SW 1271 (cell line): ENCODE results near the gene LCN6.
"Not testable (repeated sequence)": the region's sequence is repeated elsewhere in the genome, so short reads cannot be mapped to it uniquely, and the experiment has no call there.

Source experiments
- DNase-seq, 2 experiments: peaks; one replicate each; lab custom pipeline; 2025; lab: John Stamatoyannopoulos, UW

Gene LCN6

DNA sequence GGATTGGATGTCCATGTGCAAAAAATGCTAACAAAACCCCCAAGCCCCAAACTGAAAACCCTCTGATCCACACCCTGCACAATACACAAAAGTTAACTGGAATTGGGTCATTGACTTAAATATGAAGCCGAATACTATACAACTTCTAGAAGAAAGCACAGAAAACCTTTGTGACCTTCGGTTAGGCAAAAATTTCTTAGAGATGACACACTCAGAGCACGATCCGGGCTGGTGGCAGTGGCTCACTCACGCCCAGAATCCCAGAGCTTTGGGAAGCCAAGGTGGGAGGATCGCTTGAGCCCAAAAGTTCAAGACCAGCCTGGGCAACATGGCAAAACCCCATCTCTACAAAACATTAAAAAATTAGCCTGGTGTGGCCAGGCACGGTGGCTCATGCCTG is 37.8 kb downstream of the LCN6 start:
- DNase-seq: no peak

DNA sequence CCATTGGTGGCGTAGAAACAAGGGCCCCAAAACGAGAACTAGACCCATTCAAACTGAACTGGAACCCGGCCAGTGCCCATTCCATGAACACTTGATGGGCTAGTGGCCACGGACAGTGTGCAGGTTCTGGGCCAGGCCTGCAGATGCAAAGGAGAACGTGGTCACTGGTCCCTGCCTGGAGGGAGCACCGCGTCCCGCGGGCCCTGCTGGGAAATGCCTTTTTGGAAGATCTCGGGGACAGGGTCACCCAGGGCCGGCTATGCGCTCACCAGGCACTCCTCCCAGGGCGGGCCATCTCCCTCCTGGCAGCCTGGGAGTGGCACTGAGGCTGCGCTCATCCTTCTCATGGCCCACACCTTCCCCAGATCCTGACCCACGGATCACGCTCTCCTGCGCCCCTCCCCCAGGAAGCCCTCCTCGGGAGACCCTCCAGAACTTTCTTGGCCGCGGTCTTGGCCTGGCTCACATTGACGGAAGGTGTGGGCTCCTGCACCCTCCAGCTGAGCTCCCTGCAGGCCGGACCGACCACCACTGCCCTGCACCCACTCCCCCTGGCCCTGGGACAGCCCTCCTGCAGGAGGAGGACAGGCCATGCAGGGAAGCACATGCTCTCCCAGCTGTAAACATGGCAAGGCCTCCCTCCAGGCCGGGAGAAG is 38.7 kb downstream of the LCN6 start:
- DNase-seq: no peak

DNA sequence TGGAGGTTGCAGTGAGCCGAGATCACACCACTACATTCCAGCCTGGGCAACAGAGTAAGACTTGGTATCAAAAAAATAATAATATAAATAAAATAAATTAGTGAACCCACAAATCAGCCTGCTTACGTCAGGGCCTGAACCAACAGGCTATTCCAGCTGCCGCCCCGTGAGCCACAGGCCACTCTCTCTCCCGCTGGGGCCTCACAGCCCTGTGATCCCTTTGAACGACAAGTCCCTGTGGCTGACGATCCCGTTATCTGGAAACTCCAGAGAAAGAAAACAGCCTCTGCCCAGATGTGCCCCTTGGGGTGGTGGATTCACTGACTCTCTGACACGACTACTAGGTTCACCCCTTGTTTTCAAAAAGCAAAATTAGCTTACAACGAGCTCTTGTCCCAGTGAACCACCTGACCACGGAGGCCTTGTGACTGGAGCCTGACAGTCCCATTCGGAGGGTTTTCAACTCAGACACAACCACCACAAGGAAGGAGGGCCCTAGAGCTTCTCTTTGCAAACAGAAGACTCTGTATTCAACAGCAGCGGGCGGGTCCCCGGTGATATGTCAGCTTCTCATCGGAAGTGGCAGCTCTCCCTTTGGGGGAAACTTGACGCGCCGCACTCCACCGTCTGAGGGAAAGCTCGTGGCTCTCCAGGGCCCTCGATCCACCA is 40.3 kb downstream of the LCN6 start:
- no peak for DNase-seq

DNA sequence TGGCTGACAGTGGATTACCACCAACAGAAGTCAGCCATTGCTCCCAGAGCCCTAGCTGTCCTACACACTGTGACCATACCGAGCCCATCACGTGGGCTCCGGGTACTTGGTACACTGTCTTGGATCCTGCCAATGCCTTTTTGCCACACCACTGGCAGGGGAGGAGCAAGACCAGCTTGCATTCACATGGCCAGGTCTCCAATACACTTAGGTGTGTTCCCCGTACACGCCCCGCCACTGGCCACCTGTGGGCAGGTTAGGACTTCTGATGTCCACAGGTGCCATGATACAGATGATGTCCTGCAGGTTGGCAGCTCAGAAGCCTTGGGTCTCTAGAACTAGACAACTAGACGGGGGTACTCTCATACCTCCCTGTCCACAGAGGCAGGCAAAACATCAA is 41.3 kb downstream of the LCN6 start:
- no peak for DNase-seq

DNA sequence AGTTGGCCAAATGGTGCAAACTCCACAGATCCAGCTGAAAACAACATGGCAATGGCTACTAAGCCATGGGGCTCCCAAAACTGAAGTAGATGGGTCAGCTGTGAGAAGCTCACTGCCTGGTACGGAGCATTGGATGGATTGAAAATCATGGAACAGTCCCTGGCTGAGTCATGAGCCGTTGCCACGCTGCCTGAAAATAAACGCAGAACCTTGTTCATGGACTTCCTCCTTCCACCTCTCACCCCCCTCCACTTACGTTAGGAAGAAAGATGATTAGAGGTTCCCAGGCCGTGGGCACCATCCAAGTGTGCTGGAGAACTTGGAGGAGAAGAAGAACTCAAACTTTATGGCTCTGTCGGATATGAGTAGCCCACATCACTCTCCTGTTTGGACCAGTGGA is 42.8 kb downstream of the LCN6 start:
- no peak for DNase-seq

DNA sequence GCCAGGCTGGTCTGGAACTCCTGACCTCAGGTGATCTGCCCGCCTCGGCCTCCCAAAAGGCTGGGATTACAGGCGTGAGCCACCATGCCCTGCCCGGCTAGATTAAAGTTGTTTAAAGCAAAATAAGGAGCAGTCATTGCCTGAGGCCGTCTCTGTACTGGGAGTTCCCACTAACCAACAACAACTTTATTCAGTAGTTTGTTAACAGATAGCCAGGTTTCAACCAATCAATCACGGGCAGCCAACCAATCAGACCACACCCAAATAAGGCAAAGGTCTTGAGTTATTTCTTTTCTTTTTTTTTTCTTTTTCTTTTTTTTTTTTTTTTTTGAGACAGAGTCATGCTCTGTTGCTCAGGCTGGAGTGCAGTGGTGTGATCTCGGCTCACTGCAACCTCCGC is 43.6 kb downstream of the LCN6 start:
- DNase-seq: not testable (repeated sequence)

DNA sequence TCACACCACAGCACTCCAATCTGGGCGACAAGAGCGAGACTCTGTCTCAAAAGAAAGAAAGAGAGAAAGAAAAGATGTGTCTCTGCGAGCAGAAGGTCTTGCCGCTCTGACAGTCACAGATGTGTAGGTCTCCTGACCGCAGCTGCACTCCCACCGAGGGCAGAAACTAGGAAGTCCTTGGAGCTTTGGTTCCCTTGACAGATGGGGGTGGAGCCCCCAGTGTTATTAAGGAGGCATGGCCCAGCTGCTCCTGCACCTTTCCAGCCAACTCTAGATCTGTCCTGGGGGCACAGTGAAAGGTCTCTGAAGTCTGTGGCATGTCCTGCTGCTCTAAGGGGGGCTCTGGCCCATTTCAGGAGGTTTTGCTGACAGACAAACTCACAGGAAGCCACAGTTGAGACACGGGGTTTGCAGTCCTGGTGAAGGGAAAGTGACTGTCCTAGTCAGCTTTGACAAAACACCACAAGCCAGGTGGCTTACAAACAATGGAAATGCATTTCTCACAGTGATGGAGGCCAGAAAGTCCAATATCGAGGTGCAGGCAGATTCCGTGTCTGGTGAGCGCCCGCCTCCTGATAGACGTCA is 45.0 kb downstream of the LCN6 start:
- DNase-seq: no peak

DNA sequence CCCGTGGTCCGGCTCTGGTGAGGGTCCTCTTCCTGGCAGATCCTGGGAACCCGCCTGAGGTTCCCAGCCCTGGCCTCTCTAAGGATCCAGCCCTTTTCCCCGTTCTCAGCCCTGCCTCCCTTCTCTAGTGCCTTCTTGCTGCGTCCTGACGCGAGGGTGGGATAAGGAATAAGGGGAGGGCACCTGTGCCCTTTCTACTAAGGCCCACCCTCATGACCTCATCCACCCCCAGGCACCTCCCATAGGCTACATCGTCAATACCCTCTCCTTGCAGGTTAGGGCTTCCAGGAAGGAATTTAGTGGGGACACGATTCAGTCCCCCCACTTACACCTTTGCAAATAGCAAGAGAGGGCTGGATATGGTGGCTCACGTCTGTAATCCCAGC is 46.7 kb downstream of the LCN6 start:
- no peak for DNase-seq

DNA sequence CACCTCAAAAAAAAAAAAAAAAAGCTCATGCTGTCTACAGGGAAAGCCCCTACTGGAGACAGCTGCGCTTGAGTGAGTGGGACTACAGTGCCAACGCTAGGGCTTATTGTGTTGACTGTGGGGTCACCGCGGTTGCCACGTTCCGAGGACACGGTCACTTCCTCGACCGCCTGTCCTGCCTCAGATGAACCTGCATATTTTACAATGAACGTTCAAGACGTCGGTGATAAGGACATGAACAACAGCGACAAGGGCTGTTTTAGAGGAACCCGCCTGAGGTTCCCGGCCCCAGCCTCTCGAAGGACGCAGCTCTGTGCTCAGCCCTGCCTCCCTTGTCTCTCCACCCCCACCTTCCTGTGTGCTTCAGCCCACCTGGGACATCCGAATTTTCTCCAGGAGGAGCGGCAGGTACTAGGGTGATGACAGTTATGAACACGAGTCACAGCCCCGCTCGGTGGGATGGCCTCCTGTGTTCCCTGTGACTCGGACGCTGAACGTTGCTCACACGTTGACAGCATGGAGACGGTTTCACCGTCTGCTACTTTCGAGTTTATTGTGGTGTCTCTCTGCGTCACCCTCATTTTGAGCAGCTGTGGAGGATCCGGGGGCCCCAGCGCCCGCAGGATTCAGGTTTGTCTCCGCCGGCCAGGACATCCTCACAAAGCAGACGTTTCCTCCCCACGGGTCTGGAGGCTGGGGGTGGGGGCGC is 47.2 kb downstream of the LCN6 start:
- no peak for DNase-seq

DNA sequence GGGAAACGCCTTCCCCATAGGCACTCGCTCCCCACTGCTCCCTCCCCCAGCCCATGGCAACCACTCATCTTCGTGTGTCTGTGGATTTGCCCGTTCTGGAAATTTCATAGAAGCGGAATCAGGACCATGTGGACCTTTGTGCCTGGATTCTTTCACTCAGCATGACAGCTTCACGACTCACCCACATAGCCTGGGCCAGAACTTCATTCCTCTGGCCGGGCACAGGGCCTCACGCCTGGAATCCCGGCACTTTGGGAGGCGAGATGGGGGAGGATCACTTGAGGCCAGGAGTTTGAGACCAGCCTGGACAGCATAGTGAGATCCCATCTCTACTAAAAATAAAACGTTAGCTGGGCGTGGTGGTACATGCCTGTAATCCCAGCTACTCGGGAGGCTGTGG is 48.0 kb downstream of the LCN6 start:
- DNase-seq: no peak

DNA sequence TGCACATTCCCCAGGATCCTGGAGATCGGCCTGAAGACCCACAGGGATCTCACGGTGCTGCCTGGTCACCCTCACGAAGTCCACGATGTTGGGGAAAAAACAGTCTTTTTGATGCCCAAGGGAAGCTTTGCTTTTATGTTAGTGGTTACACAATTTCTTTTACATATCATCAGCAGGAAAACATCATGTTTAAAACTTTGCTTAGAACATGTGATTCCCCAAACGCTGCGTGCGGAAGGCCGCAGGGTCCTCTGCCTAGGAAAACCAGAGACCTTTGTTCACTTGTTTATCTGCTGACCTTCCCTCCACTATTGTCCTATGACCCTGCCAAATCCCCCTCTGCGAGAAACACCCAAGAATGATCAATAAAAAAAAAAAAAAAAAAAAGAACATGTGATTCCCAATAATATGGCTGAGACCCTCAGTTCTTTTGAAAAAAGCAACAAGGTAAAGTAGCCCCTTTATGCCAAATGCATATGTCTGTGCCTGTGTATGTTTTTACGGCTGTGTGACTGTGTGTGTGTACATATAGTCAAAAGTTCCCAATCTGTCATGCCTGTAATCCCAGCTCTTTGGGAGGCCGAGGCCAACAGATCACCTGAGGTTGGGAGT is 49.6 kb downstream of the LCN6 start:
- no peak for DNase-seq

DNA sequence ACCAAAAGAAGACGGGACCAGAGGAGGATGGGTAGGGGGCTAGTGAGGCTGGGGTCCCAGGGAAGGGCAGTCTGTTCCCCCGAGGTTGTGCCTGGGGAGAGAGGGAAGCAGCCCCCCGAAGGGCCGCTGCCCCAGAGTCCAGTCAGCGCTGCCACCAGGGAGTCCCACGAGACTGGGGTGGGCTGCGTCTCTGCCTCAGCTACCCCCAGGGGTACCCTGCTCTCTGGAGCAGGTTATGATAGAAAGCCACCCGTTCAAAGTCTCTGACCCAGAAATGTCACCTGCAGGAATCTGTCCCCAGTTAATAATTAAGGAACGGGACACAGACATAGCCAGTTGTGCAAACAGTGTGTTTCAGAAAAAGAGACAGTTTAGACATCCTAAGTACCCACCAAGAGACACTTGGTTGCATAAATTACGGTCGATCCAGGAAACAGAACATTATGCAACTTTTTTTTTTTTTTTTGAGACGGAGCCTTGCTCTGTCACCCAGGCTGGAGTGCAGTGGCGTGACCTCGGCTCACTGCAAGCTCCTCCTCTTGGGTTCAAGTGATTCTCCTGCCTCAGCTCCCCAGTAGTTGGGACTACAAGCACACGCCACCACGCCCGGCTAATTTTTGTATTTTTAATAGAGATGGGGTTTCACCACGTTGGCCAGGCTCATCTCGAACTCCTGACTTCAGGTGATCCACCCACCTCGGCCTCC is 50.4 kb downstream of the LCN6 start:
- DNase-seq: no peak

DNA sequence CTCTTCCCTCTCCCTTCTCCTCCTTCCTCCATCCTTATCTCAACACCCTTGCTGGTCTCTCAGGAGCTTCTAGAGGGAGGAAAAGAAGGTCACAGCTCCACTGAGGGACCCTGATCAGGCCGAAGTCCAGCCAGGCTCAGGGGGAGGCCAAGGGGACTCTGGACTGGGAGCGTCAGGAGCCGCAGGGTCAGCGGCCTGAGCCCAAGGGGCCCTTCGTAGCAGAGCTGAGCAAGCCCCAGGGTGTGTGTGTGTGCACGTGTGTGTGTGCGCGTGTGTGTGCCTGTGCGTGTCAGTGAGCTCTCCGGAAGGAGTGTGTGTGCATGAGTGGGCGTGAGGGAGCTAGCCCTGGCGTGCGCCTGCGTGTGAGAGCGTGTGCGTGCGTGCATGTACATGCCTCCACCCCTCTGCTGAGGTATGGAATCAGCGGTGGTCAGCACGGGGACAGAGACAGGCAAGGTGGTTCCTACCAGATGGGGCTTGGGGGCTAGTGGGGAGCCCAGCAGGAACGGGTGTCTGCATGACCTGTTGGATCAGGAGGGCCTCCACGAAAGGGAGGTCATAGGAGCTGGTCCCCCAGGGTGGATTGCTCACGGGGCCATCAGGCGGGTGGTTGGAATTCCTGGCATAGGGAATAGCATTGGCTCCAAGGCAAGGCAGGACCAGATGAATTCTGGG is 51.0 kb downstream of the LCN6 start:
- DNase-seq: no peak

DNA sequence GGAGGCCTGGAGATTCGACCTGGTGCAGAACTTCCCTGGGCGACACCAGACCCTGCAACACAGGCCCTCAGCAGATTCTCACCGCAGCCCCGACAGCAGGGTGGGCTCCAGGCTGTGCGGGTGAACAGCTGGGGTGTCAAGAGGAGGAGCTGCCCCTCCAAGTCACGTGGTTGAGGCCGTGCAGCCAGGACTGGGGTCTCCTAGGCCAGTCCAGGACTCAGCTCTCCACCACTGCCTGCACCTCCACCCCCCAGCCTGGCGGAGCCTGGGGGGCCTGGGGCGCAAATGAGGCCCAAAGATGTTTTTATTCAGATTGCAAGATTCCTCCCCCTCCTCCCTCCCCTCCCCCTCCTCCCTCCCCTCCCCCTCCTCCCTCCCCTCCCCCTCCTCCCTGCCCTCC is 51.8 kb downstream of the LCN6 start:
- no peak for DNase-seq

DNA sequence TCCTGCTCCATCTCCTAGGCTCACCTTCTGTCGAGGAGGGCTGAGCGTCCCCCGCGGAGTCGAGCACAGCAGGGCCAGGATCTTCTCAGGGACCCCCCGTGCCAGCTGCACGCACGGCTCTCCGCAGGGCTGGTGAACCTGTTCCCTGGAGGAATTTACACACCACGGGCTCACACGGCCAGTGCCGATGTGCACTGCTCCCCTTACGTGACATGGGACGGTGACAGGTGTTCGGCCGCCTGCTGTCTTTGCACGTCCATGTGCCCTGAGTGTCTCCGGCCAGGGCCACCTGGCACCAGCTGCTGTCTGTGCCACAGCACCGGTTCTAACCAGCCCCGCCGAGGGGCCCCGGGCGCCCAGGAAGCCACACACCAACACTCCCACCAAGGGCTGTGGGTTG is 52.4 kb downstream of the LCN6 start:
- no peak for DNase-seq

DNA sequence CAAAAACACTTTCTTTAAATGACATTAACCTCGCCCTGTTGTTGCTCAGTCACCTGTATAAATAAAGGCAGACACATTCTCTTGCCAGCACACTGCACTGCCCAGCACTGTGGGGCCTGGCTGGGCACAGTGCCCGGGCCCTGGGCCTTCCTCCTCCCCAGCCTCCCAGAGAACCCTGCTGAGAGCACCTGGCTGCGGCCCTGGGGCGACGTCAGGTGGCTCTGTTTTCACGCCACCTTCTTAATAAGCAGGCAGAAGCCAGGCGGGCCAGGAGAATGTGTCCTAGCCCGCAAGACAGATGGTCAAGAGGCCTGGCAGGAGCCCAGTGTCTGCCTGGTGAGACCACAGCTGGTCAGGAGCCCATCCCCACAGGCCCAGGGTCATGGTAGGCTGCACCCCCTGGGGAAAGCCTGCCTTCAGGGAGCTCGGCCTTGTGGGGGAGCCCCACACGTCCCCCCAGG is 52.9 kb downstream of the LCN6 start:
- no peak for DNase-seq

DNA sequence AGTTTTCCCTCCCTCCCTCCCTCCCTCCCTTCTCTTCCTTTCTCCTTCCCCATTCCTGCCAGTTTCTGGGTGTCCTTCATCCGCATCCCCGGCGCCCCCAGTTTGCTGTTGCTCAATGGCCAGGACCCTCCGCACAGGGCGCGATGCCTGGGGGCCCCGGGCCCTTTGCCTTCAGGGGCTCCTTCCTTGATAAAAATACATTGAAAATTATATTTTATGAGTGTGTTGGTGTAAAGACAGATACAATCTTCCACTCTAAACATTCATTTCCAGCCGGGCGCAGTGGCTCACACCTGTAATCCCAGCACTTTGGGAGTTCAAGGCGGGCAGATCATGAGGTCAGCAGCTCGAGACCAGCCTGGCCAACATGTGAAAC is 53.5 kb downstream of the LCN6 start:
- DNase-seq: no peak

DNA sequence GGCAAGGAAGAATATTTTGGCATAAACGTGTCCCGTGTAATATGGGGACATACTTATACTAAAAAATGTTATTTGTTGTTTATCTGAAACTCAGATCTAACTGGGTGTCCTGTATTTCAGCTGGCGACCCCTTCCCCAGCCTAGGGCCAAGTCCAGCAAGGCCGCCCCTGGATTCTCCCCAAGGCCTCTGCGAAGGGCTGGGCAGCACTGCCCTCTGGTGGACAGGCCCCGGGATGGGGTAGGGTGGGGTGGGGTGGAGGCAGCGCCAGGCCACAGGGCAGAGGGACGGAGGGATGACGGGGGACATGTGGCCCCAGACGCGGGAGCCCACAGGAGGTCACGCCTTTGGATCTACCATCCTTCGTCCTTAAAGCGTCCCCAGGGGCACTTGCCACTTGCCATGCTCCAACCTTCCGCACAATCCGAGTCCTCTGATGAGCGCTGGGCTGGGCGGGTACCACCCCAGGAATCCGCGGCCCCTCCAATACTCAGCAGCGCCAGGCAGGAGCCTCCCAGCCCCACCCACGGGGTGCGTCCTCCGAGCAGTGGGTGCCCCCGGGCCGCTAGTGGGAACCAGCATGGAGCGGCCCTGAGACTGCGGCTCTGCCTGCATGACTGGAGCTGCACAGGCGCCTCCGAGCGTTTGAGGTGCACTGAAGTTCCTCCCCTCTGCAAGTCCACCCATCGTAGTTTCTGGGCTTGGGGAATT is 54.0 kb downstream of the LCN6 start:
- peak; percentile 23 to 46 for DNase-seq
